Neural cell (in vitro differentiated cells): ENCODE measurements around the gene SNX27. TPM values are rescaled to one million over a fixed set of nuclear protein-coding genes. Genes with fewer than 3 reads are reported as not detected.

ENCODE experiments used
- H2AFZ ChIP-seq: fragments of 200-600, 300-800 bp; sonication (generic), shearing (Covaris generic); 2 replicates; pipeline ENCODE4 v1.6.0; 2014; ENCODE audit warnings: low read depth, mild to moderate bottlenecking, antibody characterized with exemption, low read length, moderate library complexity
- H3F3A ChIP-seq: fragments of 200-600 bp; shearing (Covaris generic); 2 replicates; pipeline ENCODE4 v1.6.1; 2016; ENCODE audit warnings: mild to moderate bottlenecking, moderate library complexity, mixed read lengths, antibody characterized with exemption, low read length; ENCODE audit not compliant: insufficient read depth, poor library complexity, severe bottlenecking
- H3K27ac ChIP-seq: fragments of 200-600, 300-800 bp; sonication (generic), shearing (Covaris generic); 2 replicates; pipeline ENCODE4 v1.5.1; 2014; ENCODE audit warnings: mild to moderate bottlenecking, low read length, moderate library complexity
- H3K27me3 ChIP-seq: fragments of 300-800, 200-600 bp; sonication (generic), shearing (Covaris generic); 2 replicates; pipeline ENCODE4 v1.6.0; 2014; ENCODE audit warnings: mild to moderate bottlenecking, low read depth, low read length, moderate library complexity; ENCODE audit not compliant: insufficient read depth
- H3K36me3 ChIP-seq: fragments of 300-800, 200-600 bp; sonication (generic), shearing (Covaris generic); 2 replicates; pipeline ENCODE4 v1.5.1; 2014; ENCODE audit warnings: mild to moderate bottlenecking, antibody characterized with exemption, low read length, moderate library complexity; ENCODE audit not compliant: insufficient read depth
- H3K4me2 ChIP-seq: fragments of 300-800, 200-600 bp; sonication (generic), shearing (Covaris generic); 2 replicates; pipeline ENCODE4 v1.6.0; 2014; ENCODE audit warnings: mild to moderate bottlenecking, low read length
- H3K4me3 ChIP-seq: fragments of 300-800, 200-600 bp; sonication (generic), shearing (Covaris generic); 2 replicates; pipeline ENCODE4 v1.5.1; 2014; ENCODE audit warnings: mild to moderate bottlenecking, low read length, moderate library complexity
- H3K79me2 ChIP-seq: fragments of 200-600 bp; shearing (Covaris generic); replicated peaks from 2 replicates; pipeline ENCODE4 v1.6.0; 2014; ENCODE audit warnings: mild to moderate bottlenecking, low read length, moderate library complexity; ENCODE audit not compliant: insufficient read depth
- H3K9ac ChIP-seq: fragments of 300-800, 200-600 bp; sonication (generic), shearing (Covaris generic); 2 replicates; pipeline ENCODE4 v1.6.1; 2016; ENCODE audit warnings: mild to moderate bottlenecking, low read length, mixed read lengths
- H3K9me2 ChIP-seq: fragments of 200-600 bp; shearing (Covaris generic); 2 replicates; pipeline ENCODE4 v1.6.1; 2016; ENCODE audit warnings: mild to moderate bottlenecking, low read length, mixed read lengths; ENCODE audit not compliant: insufficient read depth
- H3K9me3 ChIP-seq: fragments of 200-600, 300-800 bp; sonication (generic), shearing (Covaris generic); 2 replicates; pipeline ENCODE4 v1.6.1; 2016; ENCODE audit warnings: mild to moderate bottlenecking, mixed run types, low read length, moderate library complexity, mixed read lengths
- H4K20me1 ChIP-seq: fragments of 200-600 bp; shearing (Covaris generic); 2 replicates; pipeline ENCODE4 v1.6.1; 2016; ENCODE audit warnings: mild to moderate bottlenecking, mixed run types; ENCODE audit not compliant: insufficient read depth
- EP300 ChIP-seq: fragments of 450-650 bp; conservative IDR thresholded peaks from 2 replicates; pipeline ENCODE4 v1.6.1; 2014; ENCODE audit warnings: antibody characterized with exemption, mild to moderate bottlenecking, moderate library complexity; ENCODE audit not compliant: poor library complexity, severe bottlenecking
- EZH2 ChIP-seq: fragments of 200-600, 300-800 bp; shearing (Covaris generic), sonication (generic); IDR thresholded peaks from 2 replicates; pipeline ENCODE4 v1.6.1; 2014; ENCODE audit warnings: antibody characterized with exemption, low read length, borderline replicate concordance, mild to moderate bottlenecking; ENCODE audit not compliant: insufficient read depth, poor library complexity, severe bottlenecking
- MXI1 ChIP-seq: fragments of 450-650 bp; conservative IDR thresholded peaks from 2 replicates; pipeline ENCODE4 v1.6.1; 2014; ENCODE audit warnings: antibody characterized with exemption, mild to moderate bottlenecking; ENCODE audit not compliant: poor library complexity, severe bottlenecking
- POLR2AphosphoS5 ChIP-seq: IDR thresholded peaks from 2 replicates; pipeline ENCODE4 v1.6.1; 2012
- RAD21 ChIP-seq: fragments of 450-650 bp; conservative IDR thresholded peaks from 2 replicates; pipeline ENCODE4 v1.6.1; 2014; ENCODE audit warnings: antibody characterized with exemption, mild to moderate bottlenecking, moderate library complexity
- SMC3 ChIP-seq: fragments of 450-650 bp; conservative IDR thresholded peaks from 2 replicates; pipeline ENCODE4 v1.6.1; 2014; ENCODE audit warnings: antibody characterized with exemption, mild to moderate bottlenecking, moderate library complexity; ENCODE audit not compliant: poor library complexity
- TAF1 ChIP-seq: IDR thresholded peaks from 2 replicates; pipeline ENCODE4 v1.6.1; 2012; ENCODE audit warnings: low read depth
- polyA plus RNA-seq: library from polyadenylated mRNA; depleted of rRNA; stranded (reverse); fragments of >200 nt; gene quantifications from 2 replicates; pipeline ENCODE4 v1.2.3, GENCODE V29; 2014
- TF ChIP-seq, protein P1 (sequence below): IDR thresholded peaks from 2 replicates; pipeline ENCODE4 v1.6.1; 2012; ENCODE audit warnings: borderline replicate concordance
- TF ChIP-seq, protein P2 (sequence below): fragments of 450-650 bp; IDR thresholded peaks from 2 replicates; pipeline ENCODE4 v1.5.1; 2014; ENCODE audit warnings: antibody characterized with exemption, mild to moderate bottlenecking, moderate library complexity; ENCODE audit not compliant: poor library complexity, severe bottlenecking

SNX27 gene
- polyA plus RNA-seq, 1 donor from 2014 or later: 30.2 TPM

DNA sequence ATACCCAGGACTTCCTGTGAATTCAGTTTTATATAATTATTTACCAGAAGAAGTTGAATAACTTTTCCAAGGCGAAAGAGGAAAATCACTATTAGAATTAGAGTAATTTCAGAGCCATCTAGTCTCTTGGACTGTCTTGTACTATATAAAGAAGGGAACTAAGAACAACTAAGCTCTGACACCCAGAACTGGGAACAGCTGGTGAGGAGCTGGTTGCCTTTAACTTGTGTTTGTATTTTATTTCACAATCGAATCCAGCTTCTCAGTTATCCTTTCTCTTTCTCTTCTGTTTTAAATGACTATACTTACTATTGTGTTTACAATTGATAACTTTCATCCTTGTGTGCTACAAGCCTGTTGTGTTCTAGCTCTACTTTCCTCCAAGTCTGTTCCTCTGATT, 8.4 kb downstream of the SNX27 start:
- no peak for TF ChIP-seq EP300
- no peak for TF ChIP-seq SMC3
- TF ChIP-seq MXI1: no peak
- no peak for TF ChIP-seq EZH2
- TF ChIP-seq, protein P1, sequence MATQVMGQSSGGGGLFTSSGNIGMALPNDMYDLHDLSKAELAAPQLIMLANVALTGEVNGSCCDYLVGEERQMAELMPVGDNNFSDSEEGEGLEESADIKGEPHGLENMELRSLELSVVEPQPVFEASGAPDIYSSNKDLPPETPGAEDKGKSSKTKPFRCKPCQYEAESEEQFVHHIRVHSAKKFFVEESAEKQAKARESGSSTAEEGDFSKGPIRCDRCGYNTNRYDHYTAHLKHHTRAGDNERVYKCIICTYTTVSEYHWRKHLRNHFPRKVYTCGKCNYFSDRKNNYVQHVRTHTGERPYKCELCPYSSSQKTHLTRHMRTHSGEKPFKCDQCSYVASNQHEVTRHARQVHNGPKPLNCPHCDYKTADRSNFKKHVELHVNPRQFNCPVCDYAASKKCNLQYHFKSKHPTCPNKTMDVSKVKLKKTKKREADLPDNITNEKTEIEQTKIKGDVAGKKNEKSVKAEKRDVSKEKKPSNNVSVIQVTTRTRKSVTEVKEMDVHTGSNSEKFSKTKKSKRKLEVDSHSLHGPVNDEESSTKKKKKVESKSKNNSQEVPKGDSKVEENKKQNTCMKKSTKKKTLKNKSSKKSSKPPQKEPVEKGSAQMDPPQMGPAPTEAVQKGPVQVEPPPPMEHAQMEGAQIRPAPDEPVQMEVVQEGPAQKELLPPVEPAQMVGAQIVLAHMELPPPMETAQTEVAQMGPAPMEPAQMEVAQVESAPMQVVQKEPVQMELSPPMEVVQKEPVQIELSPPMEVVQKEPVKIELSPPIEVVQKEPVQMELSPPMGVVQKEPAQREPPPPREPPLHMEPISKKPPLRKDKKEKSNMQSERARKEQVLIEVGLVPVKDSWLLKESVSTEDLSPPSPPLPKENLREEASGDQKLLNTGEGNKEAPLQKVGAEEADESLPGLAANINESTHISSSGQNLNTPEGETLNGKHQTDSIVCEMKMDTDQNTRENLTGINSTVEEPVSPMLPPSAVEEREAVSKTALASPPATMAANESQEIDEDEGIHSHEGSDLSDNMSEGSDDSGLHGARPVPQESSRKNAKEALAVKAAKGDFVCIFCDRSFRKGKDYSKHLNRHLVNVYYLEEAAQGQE: no peak
- no peak for TF ChIP-seq RAD21
- no peak for TF ChIP-seq POLR2AphosphoS5
- no peak for TF ChIP-seq TAF1
- TF ChIP-seq, protein P2, sequence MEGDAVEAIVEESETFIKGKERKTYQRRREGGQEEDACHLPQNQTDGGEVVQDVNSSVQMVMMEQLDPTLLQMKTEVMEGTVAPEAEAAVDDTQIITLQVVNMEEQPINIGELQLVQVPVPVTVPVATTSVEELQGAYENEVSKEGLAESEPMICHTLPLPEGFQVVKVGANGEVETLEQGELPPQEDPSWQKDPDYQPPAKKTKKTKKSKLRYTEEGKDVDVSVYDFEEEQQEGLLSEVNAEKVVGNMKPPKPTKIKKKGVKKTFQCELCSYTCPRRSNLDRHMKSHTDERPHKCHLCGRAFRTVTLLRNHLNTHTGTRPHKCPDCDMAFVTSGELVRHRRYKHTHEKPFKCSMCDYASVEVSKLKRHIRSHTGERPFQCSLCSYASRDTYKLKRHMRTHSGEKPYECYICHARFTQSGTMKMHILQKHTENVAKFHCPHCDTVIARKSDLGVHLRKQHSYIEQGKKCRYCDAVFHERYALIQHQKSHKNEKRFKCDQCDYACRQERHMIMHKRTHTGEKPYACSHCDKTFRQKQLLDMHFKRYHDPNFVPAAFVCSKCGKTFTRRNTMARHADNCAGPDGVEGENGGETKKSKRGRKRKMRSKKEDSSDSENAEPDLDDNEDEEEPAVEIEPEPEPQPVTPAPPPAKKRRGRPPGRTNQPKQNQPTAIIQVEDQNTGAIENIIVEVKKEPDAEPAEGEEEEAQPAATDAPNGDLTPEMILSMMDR: no peak
- Histone ChIP-seq H3K9ac (no peak overlapping the region), H3K4me3 (no peak overlapping the region), H3K36me3 (no peaks in the 10 kb centered on the region), H3F3A (no peaks in the 10 kb centered on the region), H3K27me3 (no peaks in the 10 kb centered on the region), H4K20me1 (no peaks in the 10 kb centered on the region), H2AFZ (no peak overlapping the region), H3K4me2 (no peak overlapping the region), H3K9me3 (no peaks in the 10 kb centered on the region), H3K27ac (no peak overlapping the region), H3K79me2 (peaks cover 78% of the 10 kb centered on the region), H3K9me2 (no peaks in the 10 kb centered on the region)

DNA sequence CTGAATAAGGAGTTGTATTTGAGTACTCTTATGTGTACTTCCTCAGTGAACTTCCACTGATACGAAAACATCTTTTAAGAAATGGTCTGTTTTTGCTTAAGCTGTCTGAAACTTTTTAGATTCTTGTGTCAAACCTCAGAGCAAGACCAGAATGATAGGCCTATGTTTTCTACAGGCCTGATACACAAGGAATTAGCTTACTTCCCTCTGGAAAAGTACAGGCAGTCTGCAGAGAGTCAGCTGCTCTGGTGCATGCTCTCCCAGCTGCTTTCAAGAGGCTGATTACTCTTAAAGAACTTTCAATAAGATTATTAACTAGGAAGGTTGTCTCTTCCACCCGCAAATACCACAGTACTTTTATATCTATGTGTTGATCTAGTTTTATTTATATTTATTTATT, 9.5 kb downstream of the SNX27 start:
- TF ChIP-seq, protein P2: no peak
- TF ChIP-seq EP300: no peak
- Histone ChIP-seq H3K4me2 (no peak overlapping the region), H2AFZ (no peak overlapping the region), H3K36me3 (no peaks in the 10 kb centered on the region), H4K20me1 (no peaks in the 10 kb centered on the region), H3K27me3 (no peaks in the 10 kb centered on the region), H3K9me3 (no peaks in the 10 kb centered on the region), H3K9me2 (no peaks in the 10 kb centered on the region), H3F3A (no peaks in the 10 kb centered on the region), H3K79me2 (peaks cover 74% of the 10 kb centered on the region), H3K9ac (no peak overlapping the region), H3K4me3 (no peak overlapping the region), H3K27ac (no peak overlapping the region)
